PFSK-1 (cell line): ENCODE data around the gene DNAJB4.

Experiments
- FOXP2 ChIP-seq: optimal IDR thresholded peaks from 2 replicates; pipeline ENCODE3; 2011; ENCODE audit warnings: borderline replicate concordance, control low read depth, inconsistent platforms; ENCODE audit not compliant: insufficient read depth; ENCODE audit errors: extremely low read length, extremely low read depth
- POLR2AphosphoS5 ChIP-seq: IDR thresholded peaks from 2 replicates; pipeline ENCODE4 v1.6.1; 2012; ENCODE audit warnings: low read depth, mild to moderate bottlenecking, control low read depth, low read length, moderate library complexity
- SIN3A ChIP-seq: IDR thresholded peaks from 2 replicates; pipeline ENCODE4 v1.6.1; 2012; ENCODE audit warnings: mild to moderate bottlenecking, low read length, moderate library complexity, borderline replicate concordance; ENCODE audit not compliant: insufficient read depth
- TAF1 ChIP-seq: IDR thresholded peaks from 2 replicates; pipeline ENCODE4 v1.6.1; 2012; ENCODE audit warnings: low read length, control low read depth, borderline replicate concordance; ENCODE audit not compliant: insufficient read depth
- TF ChIP-seq, protein P1 (sequence below), 2 experiments: IDR thresholded peaks; 2 replicates each; pipeline versions ENCODE4 v1.6.1 to v1.8.0; 2011 to 2012; ENCODE audit warnings: low read depth in 2 of 2, low read length in 2 of 2, control low read depth in 1 of 2, inconsistent platforms in 1 of 2, mild to moderate bottlenecking in 1 of 2, moderate library complexity in 1 of 2; ENCODE audit not compliant: insufficient read depth in 1 of 2

Gene DNAJB4

GRCh38 chr1:77976433-77977076 lies 28.2 kb upstream of the DNAJB4 start:
- TF ChIP-seq POLR2AphosphoS5 (no peak), SIN3A (no peak), TAF1 (no peak), FOXP2 (no peak)
- TF ChIP-seq, protein P1, sequence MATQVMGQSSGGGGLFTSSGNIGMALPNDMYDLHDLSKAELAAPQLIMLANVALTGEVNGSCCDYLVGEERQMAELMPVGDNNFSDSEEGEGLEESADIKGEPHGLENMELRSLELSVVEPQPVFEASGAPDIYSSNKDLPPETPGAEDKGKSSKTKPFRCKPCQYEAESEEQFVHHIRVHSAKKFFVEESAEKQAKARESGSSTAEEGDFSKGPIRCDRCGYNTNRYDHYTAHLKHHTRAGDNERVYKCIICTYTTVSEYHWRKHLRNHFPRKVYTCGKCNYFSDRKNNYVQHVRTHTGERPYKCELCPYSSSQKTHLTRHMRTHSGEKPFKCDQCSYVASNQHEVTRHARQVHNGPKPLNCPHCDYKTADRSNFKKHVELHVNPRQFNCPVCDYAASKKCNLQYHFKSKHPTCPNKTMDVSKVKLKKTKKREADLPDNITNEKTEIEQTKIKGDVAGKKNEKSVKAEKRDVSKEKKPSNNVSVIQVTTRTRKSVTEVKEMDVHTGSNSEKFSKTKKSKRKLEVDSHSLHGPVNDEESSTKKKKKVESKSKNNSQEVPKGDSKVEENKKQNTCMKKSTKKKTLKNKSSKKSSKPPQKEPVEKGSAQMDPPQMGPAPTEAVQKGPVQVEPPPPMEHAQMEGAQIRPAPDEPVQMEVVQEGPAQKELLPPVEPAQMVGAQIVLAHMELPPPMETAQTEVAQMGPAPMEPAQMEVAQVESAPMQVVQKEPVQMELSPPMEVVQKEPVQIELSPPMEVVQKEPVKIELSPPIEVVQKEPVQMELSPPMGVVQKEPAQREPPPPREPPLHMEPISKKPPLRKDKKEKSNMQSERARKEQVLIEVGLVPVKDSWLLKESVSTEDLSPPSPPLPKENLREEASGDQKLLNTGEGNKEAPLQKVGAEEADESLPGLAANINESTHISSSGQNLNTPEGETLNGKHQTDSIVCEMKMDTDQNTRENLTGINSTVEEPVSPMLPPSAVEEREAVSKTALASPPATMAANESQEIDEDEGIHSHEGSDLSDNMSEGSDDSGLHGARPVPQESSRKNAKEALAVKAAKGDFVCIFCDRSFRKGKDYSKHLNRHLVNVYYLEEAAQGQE (IDR thresholded peaks at IDR 0.05; ENCODE audit: insufficient read depth in 1 of 2, low read depth in 2 of 2, low read length in 2 of 2): no peak

DNA sequence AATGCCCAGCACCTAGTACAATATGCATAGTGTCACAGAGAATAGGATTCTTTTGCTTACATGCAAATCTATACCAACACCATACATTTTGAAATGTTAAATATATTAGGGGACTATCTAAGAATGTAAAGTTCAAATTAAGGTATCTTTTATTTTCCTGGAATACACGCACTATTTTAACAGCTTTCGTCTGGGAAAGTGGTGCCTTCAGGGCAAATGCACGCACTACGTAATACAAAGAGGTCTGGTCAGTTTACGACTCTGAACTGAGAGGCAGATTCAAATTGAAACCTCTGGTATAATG lies 26.8 kb upstream of the DNAJB4 start:
- TF ChIP-seq POLR2AphosphoS5 (no peak), FOXP2 (no peak), TAF1 (0 out of 2 replicates have a peak, but pooled peaks have one; percentile 39), SIN3A (0 out of 2 replicates have a peak, but pooled peaks have one; percentile 33)

GRCh38 chr1:77978293-77978968 lies 26.3 kb upstream of the DNAJB4 start:
- TF ChIP-seq, protein P1 (IDR thresholded peaks at IDR 0.05; ENCODE audit: insufficient read depth in 1 of 2, low read depth in 2 of 2, low read length in 2 of 2): no peak
- peak; percentile 36; the same call in 1 of the 2 replicates for TF ChIP-seq POLR2AphosphoS5

DNA sequence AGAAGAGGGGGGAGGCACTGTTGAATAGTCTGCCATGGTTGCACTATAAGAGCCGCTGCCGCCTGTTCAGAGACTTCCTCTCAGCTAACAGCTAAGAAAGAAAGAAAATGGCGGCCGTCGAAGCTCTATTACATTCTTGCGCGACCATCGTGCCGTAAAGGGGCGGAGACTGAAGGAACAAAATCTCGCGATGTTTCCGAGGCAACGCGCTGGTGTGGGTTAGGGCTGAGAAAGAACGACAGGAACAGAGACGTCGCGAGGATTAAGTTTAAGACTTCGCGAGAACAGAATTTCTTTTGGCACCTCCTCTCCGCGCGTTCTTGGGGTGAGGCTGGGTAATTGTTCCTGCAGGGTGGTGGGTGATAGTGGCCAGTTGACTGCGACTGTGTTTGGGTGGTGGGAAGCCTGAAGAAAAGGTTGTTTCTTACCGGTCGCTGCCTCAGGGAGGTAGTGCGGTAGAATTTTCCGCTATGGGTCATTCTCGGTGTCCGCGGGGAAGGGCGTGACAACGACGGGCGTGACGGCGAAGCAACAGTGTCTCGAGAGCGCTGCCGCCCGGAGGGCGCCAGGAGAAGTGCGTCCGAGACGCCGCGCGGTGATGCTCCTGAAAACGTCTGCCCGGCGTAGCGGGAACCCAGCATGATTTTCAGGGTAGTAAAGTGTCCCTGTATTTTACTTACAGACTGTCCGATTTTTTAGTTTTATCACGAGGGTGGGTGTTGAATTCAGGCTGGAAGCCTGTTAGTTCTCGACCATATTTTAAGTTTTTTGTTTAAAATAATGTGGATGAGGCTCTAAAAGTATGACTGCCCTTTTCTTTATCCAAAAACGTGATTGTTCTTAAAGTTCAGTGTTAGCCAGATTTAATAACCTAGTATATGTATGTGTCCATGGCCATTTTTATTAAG lies 25.5 kb upstream of the DNAJB4 start, which contains the start of gene FUBP1:
Gene FUBP1, minus strand, starts transcription at position 104 of the 908 bp plus-strand sequence. Its CDS starts 68 bp downstream, at position 36.
- TF ChIP-seq, protein P1 (IDR thresholded peaks at IDR 0.05; ENCODE audit: insufficient read depth in 1 of 2, low read depth in 2 of 2, low read length in 2 of 2): peak in 1 of 2 experiments; percentile 6; a peak in 1 of 4 replicates
- TF ChIP-seq FOXP2 (peak; percentile 92), TAF1 (peak; percentile 92), POLR2AphosphoS5 (peak; percentile 98), SIN3A (peak; percentile 62; the same call in 1 of the 2 replicates)

DNA sequence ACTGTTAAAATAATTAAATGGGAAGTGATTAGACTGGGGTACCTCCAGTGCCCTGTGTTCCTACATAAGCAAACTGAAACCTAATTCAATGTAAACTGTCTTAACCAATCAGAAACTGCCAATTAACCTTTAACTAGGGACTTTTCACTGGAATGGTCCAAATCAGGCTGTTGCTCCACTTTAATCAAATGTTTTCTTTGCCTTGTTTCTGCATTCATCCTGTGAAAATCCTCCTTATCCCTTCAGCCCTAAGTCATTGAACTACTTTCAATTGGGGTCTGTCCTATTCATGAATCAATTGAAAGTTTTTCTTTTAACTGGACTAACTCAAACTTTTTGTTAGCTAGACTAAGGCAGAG lies 20.8 kb upstream of the DNAJB4 start:
- no peak for TF ChIP-seq TAF1
- no peak for TF ChIP-seq POLR2AphosphoS5
- no peak for TF ChIP-seq FOXP2
- TF ChIP-seq SIN3A: no peak
- TF ChIP-seq, protein P1 (IDR thresholded peaks at IDR 0.05; ENCODE audit: insufficient read depth in 1 of 2, low read depth in 2 of 2, low read length in 2 of 2): no peak
